ENCODE data around the gene CACNA1C. TPM values are rescaled to one million over a fixed set of nuclear protein-coding genes. Genes with fewer than 3 reads are reported as not detected.
A peak's percentile ranks its signal among the peaks of the same experiment; 100 is the strongest.
"Not testable (repeated sequence)": the region's sequence is repeated elsewhere in the genome, so short reads cannot be mapped to it uniquely, and the experiment has no call there.

Gene CACNA1C
- total RNA-seq, 1 donor from 2014 or later = 15.6 TPM

GRCh38 chr12:2682296-2683251, 629.8 kb downstream of the CACNA1C start:
- peaks cover 19% of the 10 kb centered on the region for H3K36me3 ChIP-seq
- no peaks in the 10 kb centered on the region for H3K9me3 ChIP-seq
- intact Hi-C loops (cut with DNase I) = no loop called here
- H3K27me3 ChIP-seq = no peaks in the 10 kb centered on the region
- H3K27ac ChIP-seq = no peak overlapping the region
- no peaks in the 10 kb centered on the region for H3K4me1 ChIP-seq
- no peak overlapping the region for H3K4me3 ChIP-seq
- ATAC-seq (no peak), DNase-seq (no peak)
- TF ChIP-seq, protein P1, sequence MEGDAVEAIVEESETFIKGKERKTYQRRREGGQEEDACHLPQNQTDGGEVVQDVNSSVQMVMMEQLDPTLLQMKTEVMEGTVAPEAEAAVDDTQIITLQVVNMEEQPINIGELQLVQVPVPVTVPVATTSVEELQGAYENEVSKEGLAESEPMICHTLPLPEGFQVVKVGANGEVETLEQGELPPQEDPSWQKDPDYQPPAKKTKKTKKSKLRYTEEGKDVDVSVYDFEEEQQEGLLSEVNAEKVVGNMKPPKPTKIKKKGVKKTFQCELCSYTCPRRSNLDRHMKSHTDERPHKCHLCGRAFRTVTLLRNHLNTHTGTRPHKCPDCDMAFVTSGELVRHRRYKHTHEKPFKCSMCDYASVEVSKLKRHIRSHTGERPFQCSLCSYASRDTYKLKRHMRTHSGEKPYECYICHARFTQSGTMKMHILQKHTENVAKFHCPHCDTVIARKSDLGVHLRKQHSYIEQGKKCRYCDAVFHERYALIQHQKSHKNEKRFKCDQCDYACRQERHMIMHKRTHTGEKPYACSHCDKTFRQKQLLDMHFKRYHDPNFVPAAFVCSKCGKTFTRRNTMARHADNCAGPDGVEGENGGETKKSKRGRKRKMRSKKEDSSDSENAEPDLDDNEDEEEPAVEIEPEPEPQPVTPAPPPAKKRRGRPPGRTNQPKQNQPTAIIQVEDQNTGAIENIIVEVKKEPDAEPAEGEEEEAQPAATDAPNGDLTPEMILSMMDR (IDR thresholded peaks at IDR 0.05) = peak; percentile 27

GRCh38 chr12:2683283-2684025, 630.7 kb downstream of the CACNA1C start:
- DNase-seq (no peak), ATAC-seq (no peak)
- no peaks in the 10 kb centered on the region for H3K4me1 ChIP-seq
- no peaks in the 10 kb centered on the region for H3K9me3 ChIP-seq
- TF ChIP-seq, protein P1 (IDR thresholded peaks at IDR 0.05) = no peak
- no peaks in the 10 kb centered on the region for H3K27me3 ChIP-seq
- peaks cover 19% of the 10 kb centered on the region for H3K36me3 ChIP-seq
- intact Hi-C loops (cut with DNase I) = no loop called here
- H3K4me3 ChIP-seq = no peak overlapping the region
- no peak overlapping the region for H3K27ac ChIP-seq

DNA sequence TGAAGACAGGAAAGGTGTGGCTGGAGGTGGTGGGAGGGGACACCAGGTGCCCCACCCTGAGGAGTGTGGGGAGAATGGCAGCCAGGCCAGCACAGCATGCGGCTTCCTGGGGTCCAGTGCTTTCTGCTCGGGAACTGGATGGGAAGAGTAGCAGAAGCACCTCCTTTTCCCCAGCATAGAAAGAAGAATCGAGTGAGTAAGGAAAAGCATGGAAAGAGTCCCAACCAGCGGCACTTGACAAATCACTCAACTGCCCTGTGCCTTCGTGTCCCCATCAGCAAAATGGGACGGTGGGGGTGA, 631.2 kb downstream of the CACNA1C start:
- H3K36me3 ChIP-seq = peaks cover 19% of the 10 kb centered on the region
- H3K4me1 ChIP-seq; ATAC-seq; H3K4me3 ChIP-seq; intact Hi-C loops (cut with DNase I); H3K9me3 ChIP-seq; H3K27ac ChIP-seq; DNase-seq; H3K27me3 ChIP-seq: not testable (repeated sequence)

- H3K4me1 ChIP-seq; H3K27me3 ChIP-seq; ATAC-seq; H3K4me3 ChIP-seq; H3K27ac ChIP-seq; intact Hi-C loops (cut with DNase I); DNase-seq; H3K9me3 ChIP-seq: not testable (repeated sequence)
- H3K36me3 ChIP-seq = peaks cover 19% of the 10 kb centered on the region
These were observed 633.0 kb downstream of the CACNA1C start for GRCh38 chr12:2685620-2686279.

- intact Hi-C loops (cut with DNase I) = no loop called here
- Histone ChIP-seq H3K4me3 (no peak overlapping the region), H3K27ac (no peak overlapping the region), H3K36me3 (peaks cover 19% of the 10 kb centered on the region), H3K9me3 (no peaks in the 10 kb centered on the region), H3K4me1 (no peaks in the 10 kb centered on the region), H3K27me3 (peaks cover 5% of the 10 kb centered on the region)
- DNase-seq = no peak
- ATAC-seq = no peak
- TF ChIP-seq, protein P1 (IDR thresholded peaks at IDR 0.05) = no peak
These were observed 633.5 kb downstream of the CACNA1C start for GRCh38 chr12:2686280-2686646.

DNA sequence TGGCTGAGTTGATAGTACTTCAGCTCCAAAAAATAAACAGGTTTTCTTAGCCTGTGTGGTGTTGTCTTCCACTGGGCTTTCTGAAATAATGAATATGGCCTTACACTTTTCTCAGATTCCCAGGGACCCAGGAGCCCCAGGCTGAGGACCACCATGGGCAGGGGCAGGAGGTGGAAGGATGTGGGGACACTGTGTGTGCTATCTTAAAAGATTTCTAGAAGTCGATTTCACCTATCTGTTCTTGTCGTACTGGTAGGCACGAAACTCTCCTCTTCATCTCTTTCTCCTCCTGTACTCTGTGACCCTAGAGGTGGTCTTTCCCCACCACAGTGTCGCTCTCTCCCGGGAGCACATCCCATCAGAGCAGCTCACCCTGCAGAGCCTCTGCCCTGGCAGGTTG, 634.3 kb downstream of the CACNA1C start:
- no peak overlapping the region for H3K27ac ChIP-seq
- H3K9me3 ChIP-seq = no peaks in the 10 kb centered on the region
- H3K4me3 ChIP-seq = no peak overlapping the region
- ATAC-seq (no peak), DNase-seq (no peak)
- H3K27me3 ChIP-seq = peaks cover 11% of the 10 kb centered on the region
- peaks cover 19% of the 10 kb centered on the region for H3K36me3 ChIP-seq
- H3K4me1 ChIP-seq = no peaks in the 10 kb centered on the region
- TF ChIP-seq, protein P1 (IDR thresholded peaks at IDR 0.05) = no peak
- intact Hi-C loops (cut with DNase I) = no loop called here

All from upper lobe of right lung (tissue), 1 donor.